Uterus (tissue), 2 donors: ENCODE data around the gene TRIM32.

Source experiments
- POLR2A ChIP-seq, 2 donors: fragments of 450-650 bp; IDR thresholded peaks; one replicate each; pipeline ENCODE4 v1.6.1; 2016; ENCODE audit warnings: antibody characterized with exemption in 2 of 2, mild to moderate bottlenecking in 1 of 2, moderate library complexity in 1 of 2
- TF ChIP-seq, protein P1 (sequence below), 4 experiments: fragments of 200-600 bp in 2 of 4; fragments of 450-650 bp in 2 of 4; sonication (generic) in 2 of 4; IDR thresholded peaks; one replicate each; pipeline ENCODE4 v1.5.1; 2016 to 2019; ENCODE audit warnings: antibody characterized with exemption in 4 of 4, mild to moderate bottlenecking in 2 of 4, moderate library complexity in 1 of 4

DNA sequence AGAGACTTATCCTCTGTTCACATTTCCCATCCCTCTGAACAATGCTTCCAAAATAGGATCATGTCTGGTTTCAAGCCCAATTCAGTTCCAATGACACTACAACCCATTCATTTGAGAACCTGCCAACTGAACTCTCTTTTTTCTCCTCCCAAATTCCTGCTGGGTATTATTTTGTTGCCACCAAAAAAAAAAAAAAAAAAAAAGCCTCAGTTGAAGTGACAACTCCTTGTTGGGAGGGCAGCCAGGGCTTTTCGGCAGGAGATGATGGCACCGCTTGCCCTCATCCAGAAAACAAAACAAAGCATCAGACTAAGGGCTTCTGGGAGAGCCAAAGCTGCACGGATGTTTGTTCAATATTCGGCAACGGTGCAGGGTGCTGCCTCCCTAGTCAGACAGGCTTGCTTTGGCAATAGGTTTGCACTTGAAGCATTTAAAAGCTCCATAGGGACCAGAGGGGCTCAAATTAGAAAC lies 30.6 kb upstream of the TRIM32 start:
- TF ChIP-seq, protein P1, sequence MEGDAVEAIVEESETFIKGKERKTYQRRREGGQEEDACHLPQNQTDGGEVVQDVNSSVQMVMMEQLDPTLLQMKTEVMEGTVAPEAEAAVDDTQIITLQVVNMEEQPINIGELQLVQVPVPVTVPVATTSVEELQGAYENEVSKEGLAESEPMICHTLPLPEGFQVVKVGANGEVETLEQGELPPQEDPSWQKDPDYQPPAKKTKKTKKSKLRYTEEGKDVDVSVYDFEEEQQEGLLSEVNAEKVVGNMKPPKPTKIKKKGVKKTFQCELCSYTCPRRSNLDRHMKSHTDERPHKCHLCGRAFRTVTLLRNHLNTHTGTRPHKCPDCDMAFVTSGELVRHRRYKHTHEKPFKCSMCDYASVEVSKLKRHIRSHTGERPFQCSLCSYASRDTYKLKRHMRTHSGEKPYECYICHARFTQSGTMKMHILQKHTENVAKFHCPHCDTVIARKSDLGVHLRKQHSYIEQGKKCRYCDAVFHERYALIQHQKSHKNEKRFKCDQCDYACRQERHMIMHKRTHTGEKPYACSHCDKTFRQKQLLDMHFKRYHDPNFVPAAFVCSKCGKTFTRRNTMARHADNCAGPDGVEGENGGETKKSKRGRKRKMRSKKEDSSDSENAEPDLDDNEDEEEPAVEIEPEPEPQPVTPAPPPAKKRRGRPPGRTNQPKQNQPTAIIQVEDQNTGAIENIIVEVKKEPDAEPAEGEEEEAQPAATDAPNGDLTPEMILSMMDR (IDR thresholded peaks at IDR 0.05): no peak
- TF ChIP-seq POLR2A (IDR thresholded peaks at IDR 0.05): no peak
